Prostate gland (tissue), 2 donors: Measurements from ENCODE around the gene TP63.

ENCODE experiments used
- POLR2A ChIP-seq: fragments of 450-650 bp; IDR thresholded peaks from one replicate; pipeline ENCODE4 v1.6.1; 2016; ENCODE audit warnings: antibody characterized with exemption, mild to moderate bottlenecking
- TF ChIP-seq, protein P1 (sequence below), 4 experiments: fragments of 200-600 bp in 2 of 4; fragments of 450-650 bp in 2 of 4; sonication (generic) in 2 of 4; IDR thresholded peaks; 1 replicate in 3 of 4; 2 replicates in 1 of 4; pipeline ENCODE4 v1.5.1; 2016 to 2019; ENCODE audit warnings: antibody characterized with exemption in 4 of 4, mild to moderate bottlenecking in 2 of 4, moderate library complexity in 2 of 4

DNA sequence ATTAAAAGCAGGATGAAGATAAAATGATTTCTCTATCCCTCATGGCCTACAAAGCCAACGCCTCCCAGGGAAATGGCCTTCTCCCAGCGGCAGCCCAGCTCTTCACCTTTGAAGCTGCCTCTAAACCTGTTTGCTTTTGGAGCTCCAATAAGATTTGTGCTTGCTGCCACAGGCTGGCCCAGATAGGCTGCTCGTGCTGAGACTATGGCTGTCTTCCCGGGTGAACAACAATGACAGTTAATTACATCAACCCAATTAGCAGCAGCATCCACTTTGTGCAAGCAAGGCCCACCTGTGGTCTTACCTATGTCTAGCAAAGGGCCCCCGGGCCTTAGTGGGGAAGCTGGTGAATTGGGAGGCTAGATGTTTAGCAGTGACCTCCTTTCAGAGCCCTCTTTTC is 309.9 kb downstream of the TP63 start:
- TF ChIP-seq POLR2A: no peak
- TF ChIP-seq, protein P1, sequence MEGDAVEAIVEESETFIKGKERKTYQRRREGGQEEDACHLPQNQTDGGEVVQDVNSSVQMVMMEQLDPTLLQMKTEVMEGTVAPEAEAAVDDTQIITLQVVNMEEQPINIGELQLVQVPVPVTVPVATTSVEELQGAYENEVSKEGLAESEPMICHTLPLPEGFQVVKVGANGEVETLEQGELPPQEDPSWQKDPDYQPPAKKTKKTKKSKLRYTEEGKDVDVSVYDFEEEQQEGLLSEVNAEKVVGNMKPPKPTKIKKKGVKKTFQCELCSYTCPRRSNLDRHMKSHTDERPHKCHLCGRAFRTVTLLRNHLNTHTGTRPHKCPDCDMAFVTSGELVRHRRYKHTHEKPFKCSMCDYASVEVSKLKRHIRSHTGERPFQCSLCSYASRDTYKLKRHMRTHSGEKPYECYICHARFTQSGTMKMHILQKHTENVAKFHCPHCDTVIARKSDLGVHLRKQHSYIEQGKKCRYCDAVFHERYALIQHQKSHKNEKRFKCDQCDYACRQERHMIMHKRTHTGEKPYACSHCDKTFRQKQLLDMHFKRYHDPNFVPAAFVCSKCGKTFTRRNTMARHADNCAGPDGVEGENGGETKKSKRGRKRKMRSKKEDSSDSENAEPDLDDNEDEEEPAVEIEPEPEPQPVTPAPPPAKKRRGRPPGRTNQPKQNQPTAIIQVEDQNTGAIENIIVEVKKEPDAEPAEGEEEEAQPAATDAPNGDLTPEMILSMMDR (IDR thresholded peaks at IDR 0.05): no peak
